Endothelial cell of umbilical vein (primary cell): Measurements from ENCODE around the gene DIP2C. TPM values are rescaled to one million over a fixed set of nuclear protein-coding genes. Genes with fewer than 3 reads are reported as not detected.

ENCODE experiments used
- BruUV-seq: library from RNA; stranded (reverse); fragments of 400-500 nt; replicated peaks from 2 replicates; lab custom pipeline; 2021; lab: Mats Ljungman, UMichigan
- CTCF ChIA-PET: fragments of 300-600, 350-600 bp; sonication (Branson Sonifier 250); formaldehyde crosslinking; loops from one replicate; lab custom pipeline; 2021; ENCODE audit warnings: antibody characterized with exemption, inconsistent platforms; lab: Charles Lee
- POLR2A ChIA-PET: fragments of 300-600, 350-600 bp; sonication (Branson Sonifier 250); formaldehyde crosslinking; loops from one replicate; lab custom pipeline; 2021; ENCODE audit warnings: antibody characterized with exemption, inconsistent platforms; lab: Charles Lee
- DNase-seq: peaks from one replicate; pipeline ENCODE4 v3.0.0-alpha.2; 2011; ENCODE audit warnings: low read depth, low spot score
- FAIRE-seq: peaks from 2 replicates; lab custom pipeline; 2011; peaks lifted over from hg19 to GRCh38; lab: Jason Lieb, UNC
- H2AFZ ChIP-seq: 2 replicates; pipeline ENCODE4 v1.6.0; 2012; ENCODE audit warnings: low read depth, low read length, control low read depth, inconsistent platforms
- H3K27ac ChIP-seq: 2 replicates; pipeline ENCODE4 v1.5.1; 2011; ENCODE audit warnings: low read depth, mild to moderate bottlenecking, control low read depth, low read length, moderate library complexity; ENCODE audit not compliant: insufficient read depth
- H3K27me3 ChIP-seq, 2 experiments: 2 replicates each; pipeline versions ENCODE4 v1.6.0 to v1.6.1; 2011; ENCODE audit warnings: low read length in 2 of 2, mixed read lengths in 1 of 2; ENCODE audit not compliant: control insufficient read depth in 2 of 2, insufficient read depth in 2 of 2
- H3K36me3 ChIP-seq, 2 experiments: 2 replicates in 1 of 2; 3 replicates in 1 of 2; pipeline ENCODE4 v1.5.1; 2011; ENCODE audit warnings: low read length in 2 of 2, mild to moderate bottlenecking in 1 of 2, moderate library complexity in 1 of 2; ENCODE audit not compliant: control insufficient read depth in 2 of 2, insufficient read depth in 2 of 2; ENCODE audit errors: extremely low read depth in 1 of 2
- H3K4me1 ChIP-seq: 3 replicates; pipeline ENCODE4 v1.5.1; 2011; ENCODE audit warnings: mild to moderate bottlenecking, low read length; ENCODE audit not compliant: control insufficient read depth, insufficient read depth; ENCODE audit errors: extremely low read depth
- H3K4me2 ChIP-seq: 2 replicates; pipeline ENCODE4 v1.6.1; 2011; ENCODE audit warnings: low read length, control low read depth, mixed read lengths; ENCODE audit not compliant: insufficient read depth
- H3K4me3 ChIP-seq, 3 experiments: fragments of 200-600 bp in 1 of 3; sonication (generic), shearing (Covaris generic) in 1 of 3; replicated peaks in 1 of 3; 2 replicates each; pipeline ENCODE4 v1.5.1; 2011 to 2016; ENCODE audit warnings: control low read depth in 3 of 3, low read length in 3 of 3, mild to moderate bottlenecking in 2 of 3, inconsistent platforms in 1 of 3, low read depth in 1 of 3, moderate library complexity in 1 of 3; ENCODE audit not compliant: insufficient read depth in 1 of 3
- H3K79me2 ChIP-seq: 2 replicates; pipeline ENCODE4 v1.6.0; 2012; ENCODE audit warnings: low read length, inconsistent platforms; ENCODE audit not compliant: control insufficient read depth, insufficient read depth
- H3K9ac ChIP-seq: replicated peaks from 2 replicates; pipeline ENCODE3; 2011; ENCODE audit warnings: low read length, control low read depth; ENCODE audit not compliant: insufficient read depth; ENCODE audit errors: extremely low read depth
- H3K9me1 ChIP-seq: replicated peaks from 3 replicates; pipeline ENCODE4 v1.6.0; 2011; ENCODE audit warnings: mild to moderate bottlenecking, low read length; ENCODE audit not compliant: control insufficient read depth, insufficient read depth; ENCODE audit errors: extremely low read depth
- H3K9me3 ChIP-seq: replicated peaks from 2 replicates; pipeline ENCODE4 v1.5.1; 2012; ENCODE audit warnings: low read length, inconsistent platforms; ENCODE audit not compliant: control insufficient read depth, insufficient read depth
- H4K20me1 ChIP-seq: replicated peaks from 2 replicates; pipeline ENCODE3; 2011; ENCODE audit warnings: mild to moderate bottlenecking, low read length; ENCODE audit not compliant: control insufficient read depth, insufficient read depth; ENCODE audit errors: extremely low read depth
- EZH2 ChIP-seq: IDR thresholded peaks from 2 replicates; pipeline ENCODE4 v1.6.1; 2012; ENCODE audit warnings: borderline replicate concordance, low read depth, mild to moderate bottlenecking, moderate library complexity, low read length, inconsistent platforms; ENCODE audit not compliant: severe bottlenecking
- FOS ChIP-seq: IDR thresholded peaks from 2 replicates; pipeline ENCODE4 v1.6.1; 2011; ENCODE audit warnings: mild to moderate bottlenecking, low read length, moderate library complexity, borderline replicate concordance; ENCODE audit not compliant: insufficient read depth
- GATA2 ChIP-seq: IDR thresholded peaks from 2 replicates; pipeline ENCODE4 v1.7.0; 2011; ENCODE audit warnings: low read depth, mild to moderate bottlenecking, moderate library complexity, mixed read lengths, low read length; ENCODE audit not compliant: insufficient read length, insufficient read depth
- JUN ChIP-seq: IDR thresholded peaks from 2 replicates; pipeline ENCODE4 v1.6.1; 2011; ENCODE audit warnings: borderline replicate concordance, low read depth; ENCODE audit not compliant: insufficient read length, insufficient read depth
- MYC ChIP-seq: IDR thresholded peaks from one replicate; pipeline ENCODE4 v1.6.1; 2011; ENCODE audit warnings: mild to moderate bottlenecking, low read depth, low read length
- POLR2A ChIP-seq: IDR thresholded peaks from 2 replicates; pipeline ENCODE4 v1.6.1; 2012; ENCODE audit warnings: low read depth, mild to moderate bottlenecking, control low read depth, low read length
- POLR2AphosphoS5 ChIP-seq: IDR thresholded peaks from 2 replicates; pipeline ENCODE4 v1.6.1; 2012; ENCODE audit warnings: low read depth, mild to moderate bottlenecking, control low read depth, low read length, moderate library complexity; ENCODE audit not compliant: insufficient read depth
- dilution Hi-C: fragments of 300-500 bp; cut with MboI; formaldehyde crosslinking; loops from one replicate; pipeline ENCODE4 v1.15.0; 2019; ENCODE audit warnings: low sequenced_read_pairs; ENCODE audit not compliant: extremely low pct_ligation_motif_present
- intact Hi-C: fragments of 100-400 bp; cut with micrococcal nuclease; formaldehyde crosslinking; loops from one replicate; pipeline ENCODE4 v1.10.0; 2022
- polyA plus RNA-seq, 4 experiments: library from polyadenylated mRNA; depleted of rRNA in 3 of 4; stranded (reverse) in 3 of 4; unstranded in 1 of 4; fragments of >200 nt; gene quantifications; 2 replicates each; pipeline versions ENCODE4 v1.2.1 to v1.2.3, GENCODE V29; 2011 to 2012; ENCODE audit warnings: missing spikeins in 1 of 4
- total RNA-seq: library from RNA; stranded (reverse); gene quantifications from 2 replicates; pipeline ENCODE4 v1.2.3, GENCODE V29; 2021
- TF ChIP-seq, protein P1 (sequence below), 2 donors: IDR thresholded peaks; 1 replicate in 1 of 2; 2 replicates in 1 of 2; pipeline ENCODE4 v1.5.1; 2011; ENCODE audit warnings: low read length in 2 of 2, mild to moderate bottlenecking in 2 of 2, moderate library complexity in 2 of 2, control low read depth in 1 of 2, inconsistent platforms in 1 of 2, low read depth in 1 of 2; ENCODE audit not compliant: insufficient read depth in 1 of 2; ENCODE audit errors: extremely low read depth in 1 of 2
- TF ChIP-seq, protein P2 (sequence below): IDR thresholded peaks from 2 replicates; pipeline ENCODE4 v1.6.1; 2011; ENCODE audit not compliant: insufficient read depth, insufficient read length

The DIP2C gene
- total and polyA plus RNA-seq, 2 donors (not counting 3 experiments of a cell fraction or from before 2014, with no cell fraction given), result 3.6 to 10.7 TPM

DNA sequence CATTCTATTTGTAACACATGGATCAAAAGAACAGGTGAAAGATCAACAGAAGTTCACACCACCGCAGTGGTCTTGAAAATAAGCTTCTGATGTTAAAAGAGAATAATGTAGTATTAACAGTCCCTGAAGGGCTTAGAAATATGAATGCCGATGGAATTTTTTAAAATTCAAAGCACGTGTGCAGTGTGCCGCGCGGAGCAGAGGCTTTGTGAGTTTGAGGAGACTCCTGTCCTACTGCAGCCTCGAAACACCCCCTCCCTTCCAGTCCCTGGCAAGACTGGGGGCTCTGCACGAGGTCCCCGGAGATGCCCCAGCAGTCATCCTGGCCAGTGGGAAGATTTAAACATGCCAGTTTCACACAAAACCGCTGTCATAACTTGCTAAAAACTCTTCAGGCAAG lies 196.6 kb downstream of the DIP2C start:
- POLR2A ChIA-PET, result no interaction called here
- dilution Hi-C loops (no loop called here), intact Hi-C loops (no loop called here)
- H3K4me1 ChIP-seq, result no peaks in the 10 kb centered on the region
- FAIRE-seq (no peak), DNase-seq (no peak)
- no peak overlapping the region for H3K4me2 ChIP-seq
- H3K9ac ChIP-seq, result no peak overlapping the region
- BruUV-seq, result no TSS peak
- no peaks in the 10 kb centered on the region for H4K20me1 ChIP-seq
- CTCF ChIA-PET, result interaction anchor here (1.0 kb wide), 1 partner anchor 18 kb away, joined by 3 read pairs; no protein-coding TSS in a partner anchor
- H3K27ac ChIP-seq, result no peak overlapping the region
- H3K36me3 ChIP-seq, result no peaks in the 10 kb centered on the region
- no peaks in the 10 kb centered on the region for H3K9me1 ChIP-seq
- no peak overlapping the region for H2AFZ ChIP-seq
- no peak for TF ChIP-seq POLR2A
- no peak for TF ChIP-seq FOS
- no peak for TF ChIP-seq GATA2
- no peak for TF ChIP-seq MYC
- TF ChIP-seq, protein P1, sequence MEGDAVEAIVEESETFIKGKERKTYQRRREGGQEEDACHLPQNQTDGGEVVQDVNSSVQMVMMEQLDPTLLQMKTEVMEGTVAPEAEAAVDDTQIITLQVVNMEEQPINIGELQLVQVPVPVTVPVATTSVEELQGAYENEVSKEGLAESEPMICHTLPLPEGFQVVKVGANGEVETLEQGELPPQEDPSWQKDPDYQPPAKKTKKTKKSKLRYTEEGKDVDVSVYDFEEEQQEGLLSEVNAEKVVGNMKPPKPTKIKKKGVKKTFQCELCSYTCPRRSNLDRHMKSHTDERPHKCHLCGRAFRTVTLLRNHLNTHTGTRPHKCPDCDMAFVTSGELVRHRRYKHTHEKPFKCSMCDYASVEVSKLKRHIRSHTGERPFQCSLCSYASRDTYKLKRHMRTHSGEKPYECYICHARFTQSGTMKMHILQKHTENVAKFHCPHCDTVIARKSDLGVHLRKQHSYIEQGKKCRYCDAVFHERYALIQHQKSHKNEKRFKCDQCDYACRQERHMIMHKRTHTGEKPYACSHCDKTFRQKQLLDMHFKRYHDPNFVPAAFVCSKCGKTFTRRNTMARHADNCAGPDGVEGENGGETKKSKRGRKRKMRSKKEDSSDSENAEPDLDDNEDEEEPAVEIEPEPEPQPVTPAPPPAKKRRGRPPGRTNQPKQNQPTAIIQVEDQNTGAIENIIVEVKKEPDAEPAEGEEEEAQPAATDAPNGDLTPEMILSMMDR (IDR thresholded peaks at IDR 0.05; ENCODE audit: extremely low read depth in 1 of 2, insufficient read depth in 1 of 2, low read depth in 1 of 2, low read length in 2 of 2), result no peak
- TF ChIP-seq, protein P2, sequence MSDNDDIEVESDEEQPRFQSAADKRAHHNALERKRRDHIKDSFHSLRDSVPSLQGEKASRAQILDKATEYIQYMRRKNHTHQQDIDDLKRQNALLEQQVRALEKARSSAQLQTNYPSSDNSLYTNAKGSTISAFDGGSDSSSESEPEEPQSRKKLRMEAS, result no peak
- no peak for TF ChIP-seq EZH2
- no peak for TF ChIP-seq JUN
- no peak for TF ChIP-seq POLR2AphosphoS5
- peaks cover 0 to 2% of the 10 kb centered on the region in 2 experiments for H3K27me3 ChIP-seq
- no peaks in the 10 kb centered on the region for H3K9me3 ChIP-seq
- H3K79me2 ChIP-seq, result no peaks in the 10 kb centered on the region
- no peak overlapping the region for H3K4me3 ChIP-seq
